ENCODE measurements around the gene PLXNA1. TPM values are rescaled to one million over a fixed set of nuclear protein-coding genes. Genes with fewer than 3 reads are reported as not detected.

PLXNA1 gene
- total RNA-seq, 1 experiment from 2014 or later, result 44.4 TPM

- DNase-seq (ENCODE audit: low read depth in 1 of 2, low spot score in 2 of 2), result no peak
- no peaks in the 10 kb centered on the region for H3K4me1 ChIP-seq (replicated peaks)
- H3K4me3 ChIP-seq, result no peak overlapping the region
- no peak overlapping the region for H3K27ac ChIP-seq
- peaks cover 58% of the 10 kb centered on the region for H3K36me3 ChIP-seq
- H3K9me3 ChIP-seq (replicated peaks), result no peaks in the 10 kb centered on the region
- H3K27me3 ChIP-seq (replicated peaks), result no peaks in the 10 kb centered on the region
Measured at GRCh38 chr3:126991366-126992200, 8.7 kb downstream of the PLXNA1 start.

DNA sequence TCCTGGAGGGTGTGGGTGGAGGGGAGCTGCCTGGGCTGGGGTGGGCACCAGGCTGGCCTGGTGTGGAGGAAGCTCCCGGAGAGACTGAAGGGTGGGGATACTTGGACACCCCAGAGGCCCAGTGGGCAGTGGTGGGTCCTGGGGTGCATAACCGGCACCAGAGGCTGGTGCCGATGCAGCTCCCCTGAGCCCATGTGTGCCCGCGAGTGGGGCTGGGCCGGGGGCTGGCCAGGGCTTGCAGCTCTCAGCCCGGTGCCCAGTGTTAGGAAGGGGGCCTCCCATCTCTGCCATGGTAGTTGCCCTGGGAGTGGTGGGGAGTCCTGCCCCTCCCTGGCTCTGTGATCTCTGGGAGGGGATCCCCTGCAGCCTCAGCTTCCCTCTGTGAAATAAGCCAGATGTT, 9.3 kb downstream of the PLXNA1 start:
- Histone ChIP-seq H3K4me3 (no peak overlapping the region), H3K9me3 (replicated peaks) (no peaks in the 10 kb centered on the region), H3K36me3 (peaks cover 61% of the 10 kb centered on the region), H3K27ac (no peak overlapping the region), H3K27me3 (replicated peaks) (no peaks in the 10 kb centered on the region), H3K4me1 (replicated peaks) (no peaks in the 10 kb centered on the region)
- DNase-seq (ENCODE audit: low read depth in 1 of 2, low spot score in 2 of 2), result no peak

- Histone ChIP-seq H3K27me3 (replicated peaks) (no peaks in the 10 kb centered on the region), H3K27ac (no peak overlapping the region), H3K4me3 (no peak overlapping the region), H3K4me1 (replicated peaks) (no peaks in the 10 kb centered on the region), H3K36me3 (peaks cover 61% of the 10 kb centered on the region), H3K9me3 (replicated peaks) (no peaks in the 10 kb centered on the region)
- DNase-seq (ENCODE audit: low read depth in 1 of 2, low spot score in 2 of 2), result no peak
Measured at GRCh38 chr3:126992776-126993175, 9.9 kb downstream of the PLXNA1 start.

DNA sequence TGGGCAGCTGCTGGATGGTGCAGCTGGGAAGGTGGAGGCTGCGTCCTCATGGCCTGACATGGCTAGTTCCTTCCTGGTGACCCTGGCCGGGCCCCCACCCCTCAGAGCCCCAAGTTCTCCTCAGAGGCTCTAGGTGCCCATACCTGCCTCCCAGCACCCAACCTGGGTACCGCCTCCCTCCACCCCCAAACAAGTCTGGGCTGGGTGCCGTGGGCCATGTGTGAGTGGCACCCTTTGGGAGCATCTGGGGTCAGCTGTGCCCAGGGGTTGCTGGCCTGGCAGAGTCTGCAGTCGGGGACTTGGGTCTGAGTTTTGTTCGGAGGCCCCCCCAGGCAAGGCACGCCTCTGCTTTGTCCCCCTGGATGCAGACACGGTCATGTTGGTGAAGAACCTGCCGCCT, 10.5 kb downstream of the PLXNA1 start:
- H3K27ac ChIP-seq, result no peak overlapping the region
- DNase-seq (ENCODE audit: low read depth in 1 of 2, low spot score in 2 of 2), result no peak
- H3K4me1 ChIP-seq (replicated peaks), result no peaks in the 10 kb centered on the region
- no peak overlapping the region for H3K4me3 ChIP-seq
- H3K36me3 ChIP-seq, result peaks cover 65% of the 10 kb centered on the region
- H3K27me3 ChIP-seq (replicated peaks), result no peaks in the 10 kb centered on the region
- no peaks in the 10 kb centered on the region for H3K9me3 ChIP-seq (replicated peaks)

GRCh38 chr3:126994661-126995245, 11.8 kb downstream of the PLXNA1 start:
- no peaks in the 10 kb centered on the region for H3K4me1 ChIP-seq (replicated peaks)
- no peaks in the 10 kb centered on the region for H3K9me3 ChIP-seq (replicated peaks)
- no peak overlapping the region for H3K4me3 ChIP-seq
- no peak overlapping the region for H3K27ac ChIP-seq
- DNase-seq (ENCODE audit: low read depth in 1 of 2, low spot score in 2 of 2), result no peak
- H3K36me3 ChIP-seq, result peaks cover 54% of the 10 kb centered on the region
- no peaks in the 10 kb centered on the region for H3K27me3 ChIP-seq (replicated peaks)

- no peaks in the 10 kb centered on the region for H3K27me3 ChIP-seq (replicated peaks)
- H3K36me3 ChIP-seq, result peaks cover 48% of the 10 kb centered on the region
Measured at GRCh38 chr3:126995254-126995780, 12.4 kb downstream of the PLXNA1 start.

DNA sequence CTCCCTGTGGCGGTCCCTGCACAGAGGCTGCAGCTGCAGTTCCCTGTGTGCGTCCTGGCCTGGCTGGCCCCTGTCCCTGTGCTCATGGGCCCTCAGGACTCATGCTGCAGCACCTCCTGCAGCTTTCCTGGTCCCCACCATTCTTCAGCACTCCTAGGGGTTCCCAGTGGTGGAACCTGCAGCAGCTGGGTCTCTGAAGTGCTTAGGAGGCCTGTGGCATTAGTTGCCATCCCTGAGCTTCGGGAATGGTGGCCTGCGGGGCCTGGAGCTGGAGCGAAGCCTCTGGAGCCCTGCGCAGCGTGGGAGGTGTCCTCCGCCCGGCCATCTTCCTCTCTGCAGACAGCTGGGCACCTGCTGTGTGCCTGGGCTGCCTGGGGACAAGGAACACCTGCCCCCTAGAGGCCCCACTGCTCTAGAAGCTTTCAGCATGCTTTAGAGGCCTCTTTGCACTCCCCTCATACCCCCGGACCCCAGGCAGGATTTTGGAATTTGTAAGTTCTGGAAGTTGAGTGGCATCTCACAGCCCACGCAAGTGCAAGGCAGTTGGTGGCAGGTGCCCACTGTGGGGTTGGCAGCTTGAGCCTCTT, 13.1 kb downstream of the PLXNA1 start:
- no peaks in the 10 kb centered on the region for H3K27me3 ChIP-seq (replicated peaks)
- no peak overlapping the region for H3K27ac ChIP-seq
- no peak for DNase-seq (ENCODE audit: low read depth in 1 of 2, low spot score in 2 of 2)
- peaks cover under 1% of the 10 kb centered on the region for H3K4me1 ChIP-seq (replicated peaks)
- H3K4me3 ChIP-seq, result no peak overlapping the region
- H3K9me3 ChIP-seq (replicated peaks), result no peaks in the 10 kb centered on the region
- peaks cover 45% of the 10 kb centered on the region for H3K36me3 ChIP-seq

More at GRCh38 chr3:126995254-126995780, 12.4 kb downstream of the PLXNA1 start:
- no peaks in the 10 kb centered on the region for H3K9me3 ChIP-seq (replicated peaks)
- no peaks in the 10 kb centered on the region for H3K4me1 ChIP-seq (replicated peaks)
- H3K27ac ChIP-seq, result no peak overlapping the region
- DNase-seq (ENCODE audit: low read depth in 1 of 2, low spot score in 2 of 2), result no peak
- no peak overlapping the region for H3K4me3 ChIP-seq

DNA sequence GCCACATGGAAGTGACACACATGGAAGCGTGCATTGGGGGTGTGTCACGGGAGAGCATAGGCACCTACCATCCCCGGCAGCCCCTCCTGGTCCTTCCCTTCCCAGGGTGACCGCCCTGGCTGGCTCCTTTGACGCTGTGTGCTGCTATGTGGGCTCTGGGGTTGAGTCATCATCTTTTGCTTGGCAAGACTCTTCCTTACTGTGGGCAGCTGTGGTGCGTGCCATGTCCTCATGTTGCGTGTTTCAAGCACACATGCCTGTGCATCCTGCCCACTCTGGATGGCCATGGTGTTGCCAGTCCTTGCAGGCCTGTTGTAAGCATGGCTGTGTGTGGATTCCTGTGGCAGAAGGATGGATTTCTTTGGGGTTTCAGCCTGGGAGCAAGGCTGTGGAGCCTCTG, 14.0 kb downstream of the PLXNA1 start:
- H3K27ac ChIP-seq, result no peak overlapping the region
- H3K36me3 ChIP-seq, result peaks cover 44% of the 10 kb centered on the region
- no peak overlapping the region for H3K4me3 ChIP-seq
- H3K4me1 ChIP-seq (replicated peaks), result peaks cover 10% of the 10 kb centered on the region
- no peaks in the 10 kb centered on the region for H3K9me3 ChIP-seq (replicated peaks)
- no peaks in the 10 kb centered on the region for H3K27me3 ChIP-seq (replicated peaks)
- no peak for DNase-seq (ENCODE audit: low read depth in 1 of 2, low spot score in 2 of 2)

- H3K36me3 ChIP-seq, result peaks cover 43% of the 10 kb centered on the region
- no peak overlapping the region for H3K4me3 ChIP-seq
- no peaks in the 10 kb centered on the region for H3K27me3 ChIP-seq (replicated peaks)
- DNase-seq (ENCODE audit: low read depth in 1 of 2, low spot score in 2 of 2), result no peak
- H3K4me1 ChIP-seq (replicated peaks), result peaks cover 16% of the 10 kb centered on the region
- no peaks in the 10 kb centered on the region for H3K9me3 ChIP-seq (replicated peaks)
- no peak overlapping the region for H3K27ac ChIP-seq
Measured at GRCh38 chr3:126997455-126998038, 14.6 kb downstream of the PLXNA1 start.

- Histone ChIP-seq H3K36me3 (peaks cover 38% of the 10 kb centered on the region), H3K27me3 (replicated peaks) (no peaks in the 10 kb centered on the region), H3K4me3 (no peak overlapping the region), H3K4me1 (replicated peaks) (peaks cover 20% of the 10 kb centered on the region), H3K9me3 (replicated peaks) (no peaks in the 10 kb centered on the region), H3K27ac (no peak overlapping the region)
- DNase-seq (ENCODE audit: low read depth in 1 of 2, low spot score in 2 of 2), result no peak
Measured at GRCh38 chr3:126998320-126998719, 15.4 kb downstream of the PLXNA1 start.

DNA sequence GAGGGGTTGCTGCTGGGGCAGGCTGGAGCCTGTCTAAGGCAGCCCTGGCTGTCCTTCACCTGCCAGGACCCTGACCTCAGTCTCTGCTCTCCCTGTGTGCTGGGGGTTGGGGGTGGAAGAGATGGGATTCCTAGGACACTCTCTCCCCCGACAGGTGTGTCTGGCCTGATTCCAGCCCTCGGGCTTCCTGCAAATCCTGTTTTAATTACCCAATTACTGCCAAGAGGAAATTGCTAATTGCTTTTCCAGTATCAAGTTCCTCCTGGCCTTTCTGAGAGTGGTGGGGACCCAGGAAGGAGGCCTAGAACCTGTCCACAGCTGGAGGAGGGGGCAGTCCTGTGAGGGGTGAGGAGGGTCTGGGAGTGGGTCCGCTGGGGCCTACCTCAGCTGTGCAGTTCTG, 15.8 kb downstream of the PLXNA1 start:
- DNase-seq (ENCODE audit: low read depth in 1 of 2, low spot score in 2 of 2), result no peak

DNA sequence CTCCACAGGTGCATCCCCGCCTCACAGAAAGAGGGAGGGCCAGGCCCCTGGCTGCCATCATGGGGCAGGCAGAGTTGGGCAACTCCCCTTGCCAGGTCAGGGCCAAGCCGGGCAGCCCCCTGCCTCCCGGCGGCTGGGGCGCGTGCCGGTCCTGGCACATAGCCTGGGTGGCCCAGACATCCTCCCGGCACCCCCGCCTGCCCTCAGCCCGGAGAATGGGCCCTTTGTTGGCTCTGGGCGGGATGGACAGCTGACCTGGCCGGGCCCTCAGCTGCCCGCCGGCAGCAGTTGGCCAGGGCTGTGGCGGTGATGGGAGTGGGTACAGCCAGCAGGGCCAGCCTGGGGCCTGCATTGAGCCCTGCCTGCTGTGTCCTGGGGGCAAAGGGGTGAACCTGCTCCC, 16.5 kb downstream of the PLXNA1 start:
- no peak overlapping the region for H3K4me3 ChIP-seq
- H3K36me3 ChIP-seq, result peaks cover 41% of the 10 kb centered on the region
- DNase-seq (ENCODE audit: low read depth in 1 of 2, low spot score in 2 of 2), result no peak
- no peak overlapping the region for H3K27ac ChIP-seq
- H3K4me1 ChIP-seq (replicated peaks), result peaks cover 20% of the 10 kb centered on the region
- H3K9me3 ChIP-seq (replicated peaks), result no peaks in the 10 kb centered on the region
- no peaks in the 10 kb centered on the region for H3K27me3 ChIP-seq (replicated peaks)

More for the DNA sequence above, 15.8 kb downstream of the PLXNA1 start:
- Histone ChIP-seq H3K9me3 (replicated peaks) (no peaks in the 10 kb centered on the region), H3K27me3 (replicated peaks) (no peaks in the 10 kb centered on the region), H3K27ac (no peak overlapping the region), H3K4me1 (replicated peaks) (peaks cover 20% of the 10 kb centered on the region), H3K4me3 (no peak overlapping the region), H3K36me3 (peaks cover 39% of the 10 kb centered on the region)

- no peak overlapping the region for H3K27ac ChIP-seq
- H3K36me3 ChIP-seq, result peaks cover 41% of the 10 kb centered on the region
- no peak for DNase-seq (ENCODE audit: low read depth in 1 of 2, low spot score in 2 of 2)
- peaks cover 20% of the 10 kb centered on the region for H3K4me1 ChIP-seq (replicated peaks)
- no peaks in the 10 kb centered on the region for H3K27me3 ChIP-seq (replicated peaks)
- no peak overlapping the region for H3K4me3 ChIP-seq
- no peaks in the 10 kb centered on the region for H3K9me3 ChIP-seq (replicated peaks)
Measured at GRCh38 chr3:127000119-127000518, 17.2 kb downstream of the PLXNA1 start.

DNA sequence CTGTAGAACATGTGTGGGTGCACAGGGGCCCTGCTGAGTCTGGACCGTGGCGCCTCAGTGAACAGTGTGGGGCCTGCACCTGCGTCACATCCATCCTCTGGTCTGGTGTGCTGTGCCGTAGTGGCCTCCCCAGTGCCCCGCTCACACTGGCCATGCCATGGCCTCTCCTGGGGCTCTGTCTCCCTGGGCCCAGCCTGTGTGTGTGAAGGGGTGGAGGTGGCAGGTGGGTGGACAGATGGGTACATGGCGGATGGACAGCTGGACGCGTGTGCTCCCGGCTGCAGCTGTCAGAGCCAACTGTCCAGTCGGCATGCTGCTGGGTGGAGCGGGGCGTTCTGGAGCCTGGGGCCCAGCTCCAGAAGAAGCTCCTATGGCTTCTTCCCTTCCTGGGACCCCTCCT, 17.8 kb downstream of the PLXNA1 start:
- Histone ChIP-seq H3K4me1 (replicated peaks) (peaks cover 20% of the 10 kb centered on the region), H3K36me3 (peaks cover 40% of the 10 kb centered on the region), H3K9me3 (replicated peaks) (no peaks in the 10 kb centered on the region), H3K27me3 (replicated peaks) (no peaks in the 10 kb centered on the region), H3K4me3 (no peak overlapping the region), H3K27ac (no peak overlapping the region)
- no peak for DNase-seq (ENCODE audit: low read depth in 1 of 2, low spot score in 2 of 2)

All from SJSA1 (cell line).